Fibroblast of pulmonary artery (primary cell): Measurements from ENCODE around the gene TMC8.

Source experiments
- DNase-seq: peaks from one replicate; pipeline ENCODE4 v3.0.0-alpha.2; 2010; ENCODE audit warnings: low read depth
- H3K4me3 ChIP-seq: replicated peaks from 2 replicates; pipeline ENCODE4 v1.5.1; 2011; ENCODE audit warnings: low read depth, mild to moderate bottlenecking, control low read depth, low read length, moderate library complexity
- TF ChIP-seq, protein P1 (sequence below): IDR thresholded peaks from 2 replicates; pipeline ENCODE4 v1.5.1; 2011; ENCODE audit warnings: mild to moderate bottlenecking, control low read depth, low read length, inconsistent platforms; ENCODE audit errors: missing control alignments

Gene TMC8

DNA sequence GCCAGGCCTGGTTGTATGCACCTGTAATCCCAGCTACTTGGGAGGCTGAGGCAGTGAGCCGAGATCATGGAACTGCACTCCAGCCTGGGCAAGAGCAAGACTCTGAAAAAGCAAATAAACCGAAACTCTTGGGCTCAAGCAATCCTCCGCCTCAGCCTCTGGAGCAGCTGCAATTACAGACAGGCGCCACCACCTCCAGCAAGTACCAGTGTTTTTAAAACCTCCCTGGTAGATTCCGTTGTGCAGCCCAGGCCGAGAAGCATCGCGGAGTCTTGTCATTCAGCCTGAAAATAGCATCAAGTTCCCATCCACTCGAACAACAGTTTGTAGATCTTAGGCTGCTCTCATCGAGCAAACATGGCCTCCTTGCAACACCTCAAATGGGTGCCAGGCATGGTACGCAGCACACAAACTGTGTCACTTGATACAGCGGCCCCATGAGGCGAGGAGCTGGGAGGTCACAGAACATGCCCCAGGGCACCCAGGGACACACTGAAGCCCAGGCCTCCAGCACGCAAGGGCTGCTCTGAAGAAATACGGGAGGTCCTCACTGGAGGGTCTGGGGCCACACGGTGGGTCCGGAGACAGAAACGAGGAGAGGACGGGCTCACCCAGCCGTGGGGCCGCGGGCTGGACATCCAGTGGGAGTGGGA lies 20.1 kb upstream of the TMC8 start:
- TF ChIP-seq, protein P1, sequence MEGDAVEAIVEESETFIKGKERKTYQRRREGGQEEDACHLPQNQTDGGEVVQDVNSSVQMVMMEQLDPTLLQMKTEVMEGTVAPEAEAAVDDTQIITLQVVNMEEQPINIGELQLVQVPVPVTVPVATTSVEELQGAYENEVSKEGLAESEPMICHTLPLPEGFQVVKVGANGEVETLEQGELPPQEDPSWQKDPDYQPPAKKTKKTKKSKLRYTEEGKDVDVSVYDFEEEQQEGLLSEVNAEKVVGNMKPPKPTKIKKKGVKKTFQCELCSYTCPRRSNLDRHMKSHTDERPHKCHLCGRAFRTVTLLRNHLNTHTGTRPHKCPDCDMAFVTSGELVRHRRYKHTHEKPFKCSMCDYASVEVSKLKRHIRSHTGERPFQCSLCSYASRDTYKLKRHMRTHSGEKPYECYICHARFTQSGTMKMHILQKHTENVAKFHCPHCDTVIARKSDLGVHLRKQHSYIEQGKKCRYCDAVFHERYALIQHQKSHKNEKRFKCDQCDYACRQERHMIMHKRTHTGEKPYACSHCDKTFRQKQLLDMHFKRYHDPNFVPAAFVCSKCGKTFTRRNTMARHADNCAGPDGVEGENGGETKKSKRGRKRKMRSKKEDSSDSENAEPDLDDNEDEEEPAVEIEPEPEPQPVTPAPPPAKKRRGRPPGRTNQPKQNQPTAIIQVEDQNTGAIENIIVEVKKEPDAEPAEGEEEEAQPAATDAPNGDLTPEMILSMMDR, result no peak
- H3K4me3 ChIP-seq, result no peak overlapping the region
- DNase-seq, result no peak

DNA sequence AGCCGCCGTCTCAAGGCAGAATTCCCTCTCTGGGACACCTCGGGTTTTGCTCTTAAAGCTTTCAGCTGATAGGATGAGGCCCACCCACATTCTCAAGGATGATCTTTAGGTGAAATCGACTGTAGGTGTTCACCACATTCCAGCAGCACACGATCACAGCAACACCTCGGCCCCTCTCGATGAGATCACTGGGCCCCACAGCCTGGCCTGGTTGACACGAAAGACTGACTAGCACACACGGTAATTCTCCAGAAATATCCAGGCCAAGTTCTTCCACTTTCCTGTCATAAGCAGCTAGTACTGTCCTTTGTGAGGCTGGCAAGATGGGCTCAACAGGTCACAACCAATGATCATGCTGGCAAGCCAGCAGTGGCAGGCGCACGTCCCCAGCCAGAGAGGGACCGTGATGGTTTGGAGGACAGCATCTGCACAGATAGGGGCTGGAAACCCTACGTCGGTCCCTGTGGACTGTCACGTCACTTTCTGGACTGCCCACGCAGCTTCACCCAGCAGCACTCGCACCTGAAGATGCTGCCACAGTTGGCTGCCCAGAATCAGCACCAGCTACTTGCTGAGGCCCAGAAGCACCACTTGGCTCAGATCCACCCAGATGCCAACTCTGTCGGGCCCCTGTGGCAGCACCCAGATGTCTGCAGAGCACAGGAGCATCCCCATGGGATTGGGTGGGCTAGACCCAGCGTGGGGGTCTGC lies 19.4 kb upstream of the TMC8 start:
- no peak for DNase-seq
- TF ChIP-seq, protein P1, result no peak

DNA sequence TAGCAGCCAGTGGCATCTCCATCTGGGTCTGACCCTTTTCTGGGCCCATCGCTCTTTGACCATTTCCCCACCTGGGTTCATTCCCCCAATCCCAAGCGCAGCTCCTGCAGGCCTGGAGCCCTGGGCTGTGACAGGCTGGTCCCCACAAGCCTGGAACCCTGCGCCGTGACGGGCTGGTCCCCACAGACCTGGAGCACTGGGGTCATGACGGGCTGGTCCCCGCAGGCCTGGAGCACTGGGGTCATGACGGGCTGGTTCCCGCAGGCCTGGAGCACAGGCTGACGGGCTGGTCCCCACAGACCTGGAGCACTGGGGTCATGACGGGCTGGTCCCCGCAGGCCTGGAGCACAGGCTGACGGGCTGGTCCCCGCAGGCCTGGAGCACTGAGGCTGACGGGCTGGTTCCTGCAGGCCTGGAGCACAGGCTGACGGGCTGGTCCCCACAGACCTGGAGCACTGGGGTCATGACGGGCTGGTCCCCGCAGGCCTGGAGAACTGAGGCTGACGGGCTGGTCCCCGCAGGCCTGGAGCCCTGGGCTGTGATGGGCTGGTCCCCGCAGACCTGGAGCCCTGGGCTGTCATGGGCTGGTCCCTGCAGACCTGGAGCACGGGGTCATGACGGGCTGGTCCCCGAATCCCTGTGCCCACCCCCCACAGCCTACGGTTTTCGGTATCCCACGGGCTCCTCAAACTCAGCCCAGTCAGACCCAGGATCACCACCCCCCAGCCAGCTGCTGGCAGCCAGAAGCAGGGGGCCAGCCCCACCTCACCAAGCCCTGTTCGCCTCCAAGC lies 18.6 kb upstream of the TMC8 start:
- no peak overlapping the region for H3K4me3 ChIP-seq
- no peak for DNase-seq
- TF ChIP-seq, protein P1, result no peak

More for the DNA sequence above, 19.4 kb upstream of the TMC8 start:
- H3K4me3 ChIP-seq, result no peak overlapping the region

DNA sequence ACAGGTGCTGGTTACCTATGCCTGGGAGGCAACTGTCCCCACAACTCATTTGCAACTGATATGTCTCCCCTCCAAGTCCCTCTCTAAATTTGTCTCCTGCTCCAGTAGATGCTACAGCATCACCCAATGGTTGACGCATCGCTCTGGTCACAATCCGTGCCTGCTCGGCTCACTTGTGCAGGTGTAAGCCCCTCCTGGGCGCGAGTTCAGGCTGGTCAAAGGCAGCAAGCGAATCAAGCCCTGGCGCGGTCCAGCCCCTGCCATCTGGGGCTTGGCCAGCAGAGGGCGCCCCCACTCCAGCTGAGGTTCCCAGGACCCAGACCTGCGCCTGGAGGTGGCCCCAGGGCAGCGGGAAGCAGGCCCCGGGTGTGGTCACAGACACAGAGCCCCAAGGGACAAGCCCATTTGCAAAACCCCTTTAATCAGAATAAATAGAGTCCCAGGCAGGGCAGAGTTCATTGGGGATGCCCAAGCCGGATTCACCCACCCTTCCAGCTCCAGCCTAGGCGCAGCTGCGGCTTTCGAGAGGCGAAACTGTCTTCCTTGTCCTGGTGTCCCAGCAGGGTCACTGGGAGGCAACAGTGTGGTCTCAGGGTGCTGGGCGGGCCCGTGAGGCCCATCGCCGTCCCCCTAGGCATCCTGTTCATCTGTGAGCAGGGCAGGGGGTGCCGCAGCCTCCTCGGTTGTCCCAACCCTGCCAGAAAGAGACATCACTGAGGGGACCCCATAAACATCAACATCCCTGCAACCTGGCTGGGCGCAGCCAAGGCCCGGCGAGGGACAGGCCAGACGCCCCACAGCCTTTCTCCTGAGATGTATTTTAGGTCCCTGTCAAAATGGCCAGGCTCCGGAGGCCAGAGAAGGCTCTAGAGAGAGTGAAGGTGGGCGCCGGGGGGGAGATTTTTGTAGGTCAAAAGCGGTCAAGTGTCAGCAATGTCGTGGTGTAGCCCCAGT lies 17.8 kb upstream of the TMC8 start:
- no peak overlapping the region for H3K4me3 ChIP-seq
- peak; percentile 56 for DNase-seq
- TF ChIP-seq, protein P1, result peak; percentile 85

DNA sequence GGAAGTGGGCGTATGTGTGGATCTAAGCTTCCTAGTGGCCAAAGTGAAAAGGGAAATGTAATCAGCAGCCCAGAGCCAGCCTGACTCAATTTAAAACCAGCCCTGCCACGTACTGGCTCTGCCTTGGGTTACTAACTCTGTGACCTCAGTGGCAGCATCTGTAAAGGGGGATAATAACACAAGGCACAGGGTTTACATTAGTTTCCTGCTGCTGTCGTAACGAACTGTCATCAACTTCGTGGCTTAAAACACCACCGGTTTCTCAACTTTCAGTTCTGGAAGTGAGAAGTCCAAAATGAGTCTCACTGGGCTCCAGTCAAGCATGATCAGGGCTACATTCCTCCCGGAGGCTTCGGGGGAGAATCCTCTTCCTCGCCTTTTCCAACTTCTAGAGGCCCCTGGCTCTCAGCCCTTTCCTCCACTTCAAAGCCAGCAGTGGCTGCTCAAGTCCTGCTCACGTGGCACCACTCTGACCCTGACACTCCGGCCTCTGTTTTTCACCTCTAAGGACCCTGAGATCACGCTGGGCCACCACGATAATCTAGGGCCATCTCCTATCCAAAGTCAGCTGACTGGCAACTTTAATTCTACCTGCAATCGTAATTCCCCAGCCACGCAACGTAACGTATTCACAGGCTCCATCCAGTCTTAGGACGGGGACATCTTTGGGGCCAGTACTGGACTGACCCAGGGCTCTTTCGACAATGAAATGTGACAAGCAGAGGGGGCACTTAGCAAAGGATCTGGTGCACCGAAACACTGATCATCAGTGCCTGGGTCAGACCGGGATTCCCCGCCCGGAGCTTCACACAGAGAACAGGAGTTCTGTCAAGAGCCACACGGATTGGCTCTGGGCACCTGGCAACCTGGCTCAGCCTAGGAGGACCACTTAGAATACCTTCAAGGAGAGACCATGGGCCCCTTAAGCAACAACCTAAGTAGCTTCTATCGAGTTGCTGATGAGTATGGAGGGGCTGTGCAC lies 16.5 kb upstream of the TMC8 start:
- TF ChIP-seq, protein P1, result no peak
- H3K4me3 ChIP-seq, result no peak overlapping the region
- no peak for DNase-seq
